ENCODE measurements around the gene GARNL3.

DNA sequence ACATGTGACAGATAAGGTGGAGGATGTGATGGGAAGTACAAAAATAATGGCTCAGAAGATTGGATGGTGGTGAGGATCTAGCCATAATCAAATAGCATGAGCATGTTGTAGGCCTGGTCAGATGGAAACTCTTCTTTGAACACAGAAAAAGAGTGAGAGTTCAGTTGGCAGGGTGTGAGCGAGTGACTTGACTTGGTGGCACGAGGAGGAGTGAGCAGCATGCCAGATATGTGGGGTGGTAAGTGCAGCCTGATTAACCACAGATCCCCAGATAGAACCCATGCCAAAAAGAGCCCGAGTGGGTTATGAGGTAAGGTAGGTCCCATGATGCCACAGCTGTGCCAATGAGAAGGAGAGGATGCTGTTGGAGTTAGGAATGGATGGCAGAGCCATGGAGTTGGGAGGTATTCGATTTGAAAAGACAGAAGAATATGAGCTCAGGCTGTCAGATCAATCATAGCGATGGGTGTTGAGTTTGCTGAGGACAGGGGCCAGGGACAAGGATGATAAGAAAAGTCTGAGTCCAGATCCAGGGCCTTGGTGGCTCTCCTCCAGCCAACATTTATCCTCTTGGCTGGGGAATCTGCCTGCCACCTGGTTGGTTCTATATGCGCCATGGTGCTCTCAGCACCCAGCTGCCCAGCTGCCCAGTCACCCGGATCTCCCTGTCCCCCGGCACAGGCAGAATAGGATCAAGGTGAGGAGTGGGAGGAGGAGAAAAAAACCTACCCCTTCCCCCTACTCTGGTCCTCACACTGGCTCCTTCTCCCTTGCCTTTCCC is 16.5 kb downstream of the GARNL3 start:
- TF ChIP-seq POLR2A (IDR thresholded peaks at IDR 0.05): no peak
- TF ChIP-seq, protein P1, sequence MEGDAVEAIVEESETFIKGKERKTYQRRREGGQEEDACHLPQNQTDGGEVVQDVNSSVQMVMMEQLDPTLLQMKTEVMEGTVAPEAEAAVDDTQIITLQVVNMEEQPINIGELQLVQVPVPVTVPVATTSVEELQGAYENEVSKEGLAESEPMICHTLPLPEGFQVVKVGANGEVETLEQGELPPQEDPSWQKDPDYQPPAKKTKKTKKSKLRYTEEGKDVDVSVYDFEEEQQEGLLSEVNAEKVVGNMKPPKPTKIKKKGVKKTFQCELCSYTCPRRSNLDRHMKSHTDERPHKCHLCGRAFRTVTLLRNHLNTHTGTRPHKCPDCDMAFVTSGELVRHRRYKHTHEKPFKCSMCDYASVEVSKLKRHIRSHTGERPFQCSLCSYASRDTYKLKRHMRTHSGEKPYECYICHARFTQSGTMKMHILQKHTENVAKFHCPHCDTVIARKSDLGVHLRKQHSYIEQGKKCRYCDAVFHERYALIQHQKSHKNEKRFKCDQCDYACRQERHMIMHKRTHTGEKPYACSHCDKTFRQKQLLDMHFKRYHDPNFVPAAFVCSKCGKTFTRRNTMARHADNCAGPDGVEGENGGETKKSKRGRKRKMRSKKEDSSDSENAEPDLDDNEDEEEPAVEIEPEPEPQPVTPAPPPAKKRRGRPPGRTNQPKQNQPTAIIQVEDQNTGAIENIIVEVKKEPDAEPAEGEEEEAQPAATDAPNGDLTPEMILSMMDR (IDR thresholded peaks at IDR 0.05): no peak
